MM.1S (cell line): ENCODE measurements around the gene ADARB2.

Experiments used
- DNase-seq: peaks from one replicate; pipeline ENCODE4 v3.0.0-alpha.2; 2015
- H2AFZ ChIP-seq: fragments of 300-600 bp; sonication (generic); 2 replicates; pipeline ENCODE4 v1.6.0; 2016; ENCODE audit warnings: antibody characterized with exemption, low read length
- H3F3A ChIP-seq: fragments of 300-600 bp; sonication (generic); 2 replicates; pipeline ENCODE4 v1.6.1; 2016; ENCODE audit warnings: mild to moderate bottlenecking, antibody characterized with exemption, low read length, moderate library complexity, mixed read lengths; ENCODE audit not compliant: insufficient read depth
- H3K27ac ChIP-seq: fragments of 300-600 bp; sonication (generic); 2 replicates; pipeline ENCODE4 v1.5.1; 2016; ENCODE audit warnings: mild to moderate bottlenecking, low read length
- H3K27me3 ChIP-seq: fragments of 300-600 bp; sonication (generic); replicated peaks from 2 replicates; pipeline ENCODE4 v1.6.0; 2016; ENCODE audit warnings: low read length; ENCODE audit not compliant: insufficient read depth
- H3K36me3 ChIP-seq: fragments of 300-600 bp; sonication (generic); replicated peaks from 2 replicates; pipeline ENCODE4 v1.6.1; 2016; ENCODE audit warnings: mild to moderate bottlenecking, low read length, mixed read lengths; ENCODE audit not compliant: insufficient read depth
- H3K4me1 ChIP-seq: fragments of 300-600 bp; sonication (generic); 2 replicates; pipeline ENCODE4 v1.6.1; 2016; ENCODE audit warnings: low read length, mixed read lengths
- H3K4me2 ChIP-seq: fragments of 300-600 bp; sonication (generic); 2 replicates; pipeline ENCODE4 v1.6.0; 2016; ENCODE audit warnings: low read depth, low read length
- H3K4me3 ChIP-seq: fragments of 300-600 bp; sonication (generic); 2 replicates; pipeline ENCODE4 v1.5.1; 2016; ENCODE audit warnings: low read length, mixed read lengths
- H3K79me2 ChIP-seq: fragments of 300-600 bp; sonication (generic); 2 replicates; pipeline ENCODE4 v1.6.1; 2016; ENCODE audit warnings: mixed run types, low read length, mixed read lengths
- H3K9ac ChIP-seq: fragments of 300-600 bp; sonication (generic); 2 replicates; pipeline ENCODE4 v1.6.1; 2016; ENCODE audit warnings: low read length, mixed read lengths
- H3K9me2 ChIP-seq: fragments of 300-600 bp; sonication (generic); replicated peaks from 2 replicates; pipeline ENCODE4 v1.6.1; 2016; ENCODE audit warnings: mild to moderate bottlenecking, low read length, mixed read lengths; ENCODE audit not compliant: insufficient read depth
- H3K9me3 ChIP-seq: fragments of 300-600 bp; sonication (generic); replicated peaks from 2 replicates; pipeline ENCODE4 v1.6.1; 2016; ENCODE audit warnings: mild to moderate bottlenecking, low read length, mixed read lengths; ENCODE audit not compliant: insufficient read depth
- H4K20me1 ChIP-seq: fragments of 300-600 bp; sonication (generic); 2 replicates; pipeline ENCODE4 v1.6.1; 2016; ENCODE audit warnings: mild to moderate bottlenecking, low read length, moderate library complexity, mixed read lengths; ENCODE audit not compliant: insufficient read depth
- CTCF ChIP-seq: fragments of 300-600 bp; sonication (generic); IDR thresholded peaks from 2 replicates; pipeline ENCODE4 v1.5.1; 2016; ENCODE audit warnings: antibody characterized with exemption, low read length, mixed read lengths
- EZH2 ChIP-seq: fragments of 300-600 bp; sonication (generic); optimal IDR thresholded peaks from 2 replicates; pipeline ENCODE3; 2017; ENCODE audit warnings: low read depth, mild to moderate bottlenecking, antibody characterized with exemption, low read length, mixed read lengths
- EZH2phosphoT487 ChIP-seq: fragments of 300-600 bp; sonication (generic); IDR thresholded peaks from 2 replicates; pipeline ENCODE4 v1.6.1; 2018; ENCODE audit warnings: antibody characterized with exemption, low read length

Gene ADARB2

GRCh38 chr10:1567742-1568495 lies 169.4 kb downstream of the ADARB2 start:
- H3K9me3 ChIP-seq: no peaks in the 10 kb centered on the region
- H2AFZ ChIP-seq: no peak overlapping the region
- no peak for DNase-seq
- H3K27ac ChIP-seq: no peak overlapping the region
- H3K4me1 ChIP-seq: no peaks in the 10 kb centered on the region
- H3K4me2 ChIP-seq: no peak overlapping the region
- no peaks in the 10 kb centered on the region for H3F3A ChIP-seq
- H3K4me3 ChIP-seq: no peak overlapping the region
- H3K9me2 ChIP-seq: no peaks in the 10 kb centered on the region
- H3K9ac ChIP-seq: no peak overlapping the region
- no peaks in the 10 kb centered on the region for H3K27me3 ChIP-seq
- H3K79me2 ChIP-seq: no peaks in the 10 kb centered on the region
- H4K20me1 ChIP-seq: no peaks in the 10 kb centered on the region
- TF ChIP-seq CTCF: no peak
- TF ChIP-seq EZH2phosphoT487: no peak
- no peak for TF ChIP-seq EZH2
- H3K36me3 ChIP-seq: no peaks in the 10 kb centered on the region

- no peaks in the 10 kb centered on the region for H4K20me1 ChIP-seq
- no peaks in the 10 kb centered on the region for H3K79me2 ChIP-seq
- no peaks in the 10 kb centered on the region for H3K27me3 ChIP-seq
- TF ChIP-seq CTCF (no peak), EZH2phosphoT487 (no peak), EZH2 (no peak)
- H3K4me2 ChIP-seq: no peak overlapping the region
- no peaks in the 10 kb centered on the region for H3K36me3 ChIP-seq
- no peaks in the 10 kb centered on the region for H3K9me2 ChIP-seq
- H3K9me3 ChIP-seq: no peaks in the 10 kb centered on the region
- H3K27ac ChIP-seq: no peak overlapping the region
- no peak overlapping the region for H3K9ac ChIP-seq
- no peaks in the 10 kb centered on the region for H3F3A ChIP-seq
- H2AFZ ChIP-seq: no peak overlapping the region
- DNase-seq: no peak
- no peak overlapping the region for H3K4me3 ChIP-seq
- H3K4me1 ChIP-seq: no peaks in the 10 kb centered on the region
Observed at GRCh38 chr10:1567152-1567551, 170.2 kb downstream of the ADARB2 start.

GRCh38 chr10:1564791-1565190 lies 172.5 kb downstream of the ADARB2 start:
- TF ChIP-seq EZH2: no peak
- TF ChIP-seq EZH2phosphoT487: no peak
- TF ChIP-seq CTCF: no peak

More at GRCh38 chr10:1564791-1565190, 172.5 kb downstream of the ADARB2 start:
- DNase-seq: no peak
- H3K36me3 ChIP-seq: no peaks in the 10 kb centered on the region
- H3K4me1 ChIP-seq: no peaks in the 10 kb centered on the region
- no peak overlapping the region for H3K4me2 ChIP-seq
- no peaks in the 10 kb centered on the region for H3K9me3 ChIP-seq
- no peaks in the 10 kb centered on the region for H3F3A ChIP-seq
- no peaks in the 10 kb centered on the region for H3K9me2 ChIP-seq
- no peak overlapping the region for H2AFZ ChIP-seq
- H3K27ac ChIP-seq: no peak overlapping the region
- no peak overlapping the region for H3K4me3 ChIP-seq
- H3K79me2 ChIP-seq: no peaks in the 10 kb centered on the region
- H3K27me3 ChIP-seq: no peaks in the 10 kb centered on the region
- H4K20me1 ChIP-seq: no peaks in the 10 kb centered on the region
- H3K9ac ChIP-seq: no peak overlapping the region
